GM23248 (cell line): Measurements from ENCODE around the gene USP28.

Experiments
- EZH2 ChIP-seq: fragments of 200-600 bp; sonication (generic); IDR thresholded peaks from 2 replicates; pipeline ENCODE4 v1.6.1; 2018; ENCODE audit warnings: antibody characterized with exemption, mild to moderate bottlenecking; ENCODE audit not compliant: insufficient read depth, poor library complexity, severe bottlenecking
- EZH2phosphoT487 ChIP-seq: fragments of 200-600 bp; sonication (generic); IDR thresholded peaks from 2 replicates; pipeline ENCODE4 v1.6.1; 2018; ENCODE audit warnings: antibody characterized with exemption, moderate library complexity, mild to moderate bottlenecking, low read depth; ENCODE audit not compliant: insufficient read depth

DNA sequence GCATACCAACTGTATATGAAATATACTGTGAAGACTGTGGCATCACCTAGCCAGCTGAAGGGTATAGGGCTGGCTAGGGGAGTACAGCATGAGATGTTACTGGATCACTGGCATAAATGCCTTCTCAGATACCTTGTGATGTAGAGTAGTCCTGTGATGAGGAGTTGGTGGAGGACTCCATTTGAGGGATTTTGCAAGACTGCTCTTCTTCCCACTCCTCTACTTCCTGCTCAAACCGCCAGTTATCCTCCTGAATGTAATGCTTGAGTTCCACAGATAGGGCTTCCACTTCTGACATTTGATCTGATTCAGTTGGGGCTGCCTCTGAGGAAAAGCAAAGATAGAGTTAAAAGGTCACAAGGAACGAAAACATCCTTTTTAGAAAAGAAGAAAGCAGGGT lies 66.4 kb downstream of the USP28 start:
- TF ChIP-seq EZH2 (no peak), EZH2phosphoT487 (no peak)
